ENCODE measurements around the gene GRIA3. TPM values are rescaled to one million over a fixed set of nuclear protein-coding genes. Genes with fewer than 3 reads are reported as not detected.
"Not testable (repeated sequence)": the region's sequence is repeated elsewhere in the genome, so short reads cannot be mapped to it uniquely, and the experiment has no call there.

The GRIA3 gene
- total and polyA plus RNA-seq, 10 donors: 0.10 to 0.61 (median 0.24) TPM; not detected in 2

DNA sequence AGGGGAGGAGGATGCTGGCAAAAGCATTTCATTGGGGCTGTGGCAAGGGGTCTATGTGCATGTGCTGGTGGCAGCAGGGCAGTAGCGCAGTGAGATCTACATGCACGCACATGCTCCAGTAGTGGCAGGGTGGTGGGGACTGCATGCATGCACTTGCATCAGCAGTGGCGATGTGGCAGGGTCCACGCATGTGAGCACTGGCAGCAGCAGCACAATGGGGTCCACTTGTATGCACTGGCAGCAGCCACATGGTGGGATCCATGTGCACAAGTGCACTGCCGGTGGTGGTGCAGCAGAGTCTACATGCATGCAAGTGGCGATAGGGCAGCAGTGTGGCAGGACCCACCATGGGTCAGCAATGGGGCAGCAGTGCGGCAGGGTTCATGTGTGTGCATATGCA, 315.7 kb downstream of the GRIA3 start:
- no peaks in the 10 kb centered on the region for H3K4me1 ChIP-seq
- H3K27ac ChIP-seq: no peak overlapping the region
- no peak overlapping the region for H3K4me3 ChIP-seq
- 92 to 96% (median 94%) methylated on average over 5 to 7 of the region's 7 CpGs; no CpG with 5 or more reads in 1 of the 5 donors for WGBS, 5 donors
- TF ChIP-seq POLR2A (IDR thresholded peaks at IDR 0.05) (no peak), POLR2AphosphoS5 (IDR thresholded peaks at IDR 0.05) (no peak)
- TF ChIP-seq, protein P1, sequence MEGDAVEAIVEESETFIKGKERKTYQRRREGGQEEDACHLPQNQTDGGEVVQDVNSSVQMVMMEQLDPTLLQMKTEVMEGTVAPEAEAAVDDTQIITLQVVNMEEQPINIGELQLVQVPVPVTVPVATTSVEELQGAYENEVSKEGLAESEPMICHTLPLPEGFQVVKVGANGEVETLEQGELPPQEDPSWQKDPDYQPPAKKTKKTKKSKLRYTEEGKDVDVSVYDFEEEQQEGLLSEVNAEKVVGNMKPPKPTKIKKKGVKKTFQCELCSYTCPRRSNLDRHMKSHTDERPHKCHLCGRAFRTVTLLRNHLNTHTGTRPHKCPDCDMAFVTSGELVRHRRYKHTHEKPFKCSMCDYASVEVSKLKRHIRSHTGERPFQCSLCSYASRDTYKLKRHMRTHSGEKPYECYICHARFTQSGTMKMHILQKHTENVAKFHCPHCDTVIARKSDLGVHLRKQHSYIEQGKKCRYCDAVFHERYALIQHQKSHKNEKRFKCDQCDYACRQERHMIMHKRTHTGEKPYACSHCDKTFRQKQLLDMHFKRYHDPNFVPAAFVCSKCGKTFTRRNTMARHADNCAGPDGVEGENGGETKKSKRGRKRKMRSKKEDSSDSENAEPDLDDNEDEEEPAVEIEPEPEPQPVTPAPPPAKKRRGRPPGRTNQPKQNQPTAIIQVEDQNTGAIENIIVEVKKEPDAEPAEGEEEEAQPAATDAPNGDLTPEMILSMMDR (IDR thresholded peaks at IDR 0.05 in 8 of 11, conservative IDR thresholded peaks at IDR 0.05 in 3 of 11): no peak
- no peaks in the 10 kb centered on the region for H3K36me3 ChIP-seq
- DNase-seq: peak; percentile 69
- intact Hi-C loops (cut with DNase I; ENCODE audit: low total_unique reads): no loop called here
- H3K27me3 ChIP-seq (replicated peaks in 1 of 7): no peaks in the 10 kb centered on the region
- H3K9me3 ChIP-seq: no peaks in the 10 kb centered on the region

DNA sequence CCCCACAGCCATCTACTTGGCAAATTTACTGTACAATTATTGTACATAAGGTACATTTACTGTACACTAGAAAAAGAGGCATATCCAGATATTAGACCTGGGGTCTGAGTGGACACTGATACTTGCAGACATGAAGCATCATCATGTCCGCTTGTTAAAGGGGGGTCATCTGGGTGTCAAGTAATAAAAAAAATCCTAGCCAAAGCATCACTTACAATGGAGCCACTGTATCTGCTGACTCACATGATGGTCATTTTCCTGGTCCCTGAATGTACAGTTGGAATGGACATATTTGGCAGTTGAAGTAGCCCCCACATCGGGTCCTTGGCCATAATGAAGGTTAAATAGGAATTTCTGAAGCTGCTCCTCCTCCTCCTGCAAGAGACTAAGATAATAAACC, 320.0 kb downstream of the GRIA3 start:
- Histone ChIP-seq H3K36me3 (no peaks in the 10 kb centered on the region), H3K27ac (no peak overlapping the region), H3K4me1 (no peaks in the 10 kb centered on the region), H3K4me3 (no peak overlapping the region), H3K9me3 (peaks cover 0 to 13% (median 0%) of the 10 kb centered on the region in 8 donors), H3K27me3 (replicated peaks in 1 of 7) (no peaks in the 10 kb centered on the region)
- intact Hi-C loops (cut with DNase I; ENCODE audit: low total_unique reads): no loop called here
- no peak for TF ChIP-seq POLR2A (IDR thresholded peaks at IDR 0.05)
- TF ChIP-seq, protein P1 (IDR thresholded peaks at IDR 0.05 in 8 of 11, conservative IDR thresholded peaks at IDR 0.05 in 3 of 11): no peak
- TF ChIP-seq POLR2AphosphoS5 (IDR thresholded peaks at IDR 0.05): no peak
- 69 to 100% (median 78%) methylated on average over 2 of the region's 2 CpGs for WGBS, 5 donors
- DNase-seq: no peak

DNA sequence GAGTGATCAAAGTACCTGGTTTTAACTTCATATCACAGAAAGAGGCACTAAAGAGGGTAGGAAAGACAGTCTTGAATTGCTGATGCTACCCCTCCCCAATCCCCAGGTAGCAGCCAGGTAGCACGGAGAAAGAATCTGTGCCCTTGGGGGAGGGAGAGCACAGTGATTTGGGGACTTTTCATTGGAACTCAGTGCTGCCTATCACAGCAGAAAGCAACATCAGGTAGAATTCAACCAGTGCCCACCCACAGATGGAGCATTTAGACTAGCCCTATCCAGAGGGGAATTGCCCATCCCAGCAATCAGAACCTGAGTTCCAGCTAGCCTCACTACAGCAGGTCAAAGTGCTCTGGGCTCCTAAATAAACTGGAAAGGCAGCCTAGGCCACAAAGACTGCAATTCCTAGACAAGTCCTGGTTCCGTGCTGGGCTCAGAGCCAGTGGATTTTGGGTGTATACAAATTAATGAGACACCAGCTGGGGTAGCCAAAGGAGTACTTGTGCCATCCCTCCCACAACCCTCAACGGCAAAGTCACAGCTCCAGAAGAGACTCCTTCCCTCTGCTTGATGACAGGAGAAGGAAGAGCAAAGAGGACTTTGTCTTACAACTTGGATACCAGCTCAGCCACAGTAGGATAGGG, 320.7 kb downstream of the GRIA3 start:
- no peak for DNase-seq
- intact Hi-C loops (cut with DNase I; ENCODE audit: low total_unique reads): no loop called here
- H3K36me3 ChIP-seq: no peaks in the 10 kb centered on the region
- H3K4me1 ChIP-seq: no peaks in the 10 kb centered on the region
- H3K9me3 ChIP-seq: peaks cover 0 to 13% (median 0%) of the 10 kb centered on the region in 8 donors
- no peak overlapping the region for H3K4me3 ChIP-seq
- H3K27me3 ChIP-seq (replicated peaks in 1 of 7): no peaks in the 10 kb centered on the region
- H3K27ac ChIP-seq: no peak overlapping the region
- TF ChIP-seq POLR2AphosphoS5 (IDR thresholded peaks at IDR 0.05) (no peak), POLR2A (IDR thresholded peaks at IDR 0.05) (no peak)
- TF ChIP-seq, protein P1 (IDR thresholded peaks at IDR 0.05 in 8 of 11, conservative IDR thresholded peaks at IDR 0.05 in 3 of 11): no peak
- WGBS, 5 donors: 51 to 76% (median 67%) methylated on average over 1 to 3 of the region's 3 CpGs

DNA sequence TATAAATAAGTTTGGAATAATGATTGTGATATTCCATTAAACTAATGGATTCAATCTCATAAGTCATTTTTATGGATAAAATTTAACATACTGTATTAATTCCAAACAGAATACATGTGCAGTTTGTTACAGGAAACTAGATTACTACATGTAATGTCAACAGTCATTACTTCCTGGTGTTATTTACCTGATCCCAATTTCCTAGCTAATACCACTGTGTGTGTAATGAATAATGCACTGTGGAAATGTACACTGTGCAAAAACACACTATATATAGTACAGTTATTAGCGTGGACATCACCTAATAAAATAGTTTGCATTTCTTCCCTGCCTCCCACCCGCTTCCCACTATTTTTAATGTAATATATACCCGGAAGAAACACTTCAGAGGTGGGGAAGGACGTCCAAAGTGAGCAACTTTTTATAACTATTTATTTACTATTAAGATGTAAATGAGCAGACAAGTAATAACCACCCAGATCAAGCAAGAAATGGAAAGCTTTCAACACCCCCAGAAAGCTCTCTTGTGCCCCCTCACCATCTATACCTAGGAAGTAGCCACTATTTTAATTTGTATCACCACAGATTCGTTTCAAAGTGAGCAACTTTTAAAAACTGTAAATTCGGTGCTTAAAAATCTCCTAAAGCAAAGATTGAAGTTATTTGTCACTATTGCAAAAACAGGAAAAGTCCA, 329.7 kb downstream of the GRIA3 start:
- Histone ChIP-seq H3K27ac (no peak overlapping the region), H3K9me3 (peaks cover 0 to 22% (median 13%) of the 10 kb centered on the region in 8 donors), H3K36me3 (no peaks in the 10 kb centered on the region), H3K4me3 (no peak overlapping the region), H3K27me3 (replicated peaks in 1 of 7) (no peaks in the 10 kb centered on the region), H3K4me1 (no peaks in the 10 kb centered on the region)
- DNase-seq: no peak
- 55 to 78% (median 63%) methylated on average over 6 of the region's 6 CpGs for WGBS, 5 donors
- intact Hi-C loops (cut with DNase I; ENCODE audit: low total_unique reads): no loop called here
- TF ChIP-seq, protein P1 (IDR thresholded peaks at IDR 0.05 in 8 of 11, conservative IDR thresholded peaks at IDR 0.05 in 3 of 11): no peak

DNA sequence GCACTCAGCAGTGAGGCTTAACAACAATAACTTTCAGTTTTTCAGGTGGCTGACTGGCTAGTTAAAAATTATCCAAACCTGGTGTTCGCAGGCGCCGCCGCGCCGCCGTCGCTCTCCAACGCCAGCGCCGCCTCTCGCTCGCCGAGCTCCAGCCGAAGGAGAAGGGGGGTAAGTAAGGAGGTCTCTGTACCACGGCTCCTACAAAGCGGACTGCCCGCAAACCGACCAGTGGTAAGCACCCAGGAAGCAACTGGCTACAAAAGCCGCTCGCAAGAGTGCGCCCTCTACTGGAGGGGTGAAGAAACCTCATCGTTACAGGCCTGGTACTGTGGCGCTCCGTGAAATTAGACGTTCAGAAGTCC, 330.2 kb downstream of the GRIA3 start:
- H3K4me1 ChIP-seq; H3K27me3 ChIP-seq (replicated peaks in 1 of 7); intact Hi-C loops (cut with DNase I; ENCODE audit: low total_unique reads); H3K36me3 ChIP-seq; DNase-seq; H3K4me3 ChIP-seq; H3K27ac ChIP-seq: not testable (repeated sequence)
- 68 to 93% (median 81%) methylated on average over 10 to 26 of the region's 26 CpGs for WGBS, 5 donors
- peaks cover 0 to 22% (median 13%) of the 10 kb centered on the region in 8 donors for H3K9me3 ChIP-seq
